ENCODE results near the gene MTR.

The MTR gene

DNA sequence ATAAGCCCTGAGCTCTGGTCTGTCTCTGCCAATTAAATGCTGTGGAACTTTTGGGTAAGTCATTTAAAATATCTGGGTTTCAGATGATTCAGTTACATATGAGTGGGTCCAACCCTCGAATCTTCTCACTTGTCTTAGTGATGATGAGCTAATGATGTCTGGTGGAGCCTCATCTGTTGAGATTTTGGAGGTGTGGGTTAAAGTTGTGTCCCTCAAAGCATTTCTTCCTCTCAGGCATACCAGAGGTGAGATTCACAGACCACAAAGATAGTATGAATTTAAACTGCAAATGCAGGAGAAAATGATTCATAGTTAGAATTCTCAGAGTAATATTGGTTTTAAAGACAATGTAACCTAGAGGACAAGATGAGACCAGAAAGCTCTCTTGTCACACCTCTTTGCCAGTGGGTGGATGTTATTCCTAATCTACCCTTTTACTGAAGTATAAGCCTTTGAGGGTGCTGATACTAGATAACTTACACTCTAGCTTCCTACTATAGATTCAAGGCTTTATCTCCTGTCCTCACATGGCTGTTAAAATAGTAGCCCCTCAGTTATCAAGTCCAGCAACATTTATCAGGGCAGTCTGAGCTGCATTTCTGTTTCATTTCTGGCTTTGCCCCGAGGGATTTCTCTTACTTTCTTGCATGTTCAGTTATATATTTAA, 118.4 kb downstream of the MTR start:
- no peak for DNase-seq

GRCh38 chr1:236914375-236914774, 119.3 kb downstream of the MTR start:
- no peak for DNase-seq

DNA sequence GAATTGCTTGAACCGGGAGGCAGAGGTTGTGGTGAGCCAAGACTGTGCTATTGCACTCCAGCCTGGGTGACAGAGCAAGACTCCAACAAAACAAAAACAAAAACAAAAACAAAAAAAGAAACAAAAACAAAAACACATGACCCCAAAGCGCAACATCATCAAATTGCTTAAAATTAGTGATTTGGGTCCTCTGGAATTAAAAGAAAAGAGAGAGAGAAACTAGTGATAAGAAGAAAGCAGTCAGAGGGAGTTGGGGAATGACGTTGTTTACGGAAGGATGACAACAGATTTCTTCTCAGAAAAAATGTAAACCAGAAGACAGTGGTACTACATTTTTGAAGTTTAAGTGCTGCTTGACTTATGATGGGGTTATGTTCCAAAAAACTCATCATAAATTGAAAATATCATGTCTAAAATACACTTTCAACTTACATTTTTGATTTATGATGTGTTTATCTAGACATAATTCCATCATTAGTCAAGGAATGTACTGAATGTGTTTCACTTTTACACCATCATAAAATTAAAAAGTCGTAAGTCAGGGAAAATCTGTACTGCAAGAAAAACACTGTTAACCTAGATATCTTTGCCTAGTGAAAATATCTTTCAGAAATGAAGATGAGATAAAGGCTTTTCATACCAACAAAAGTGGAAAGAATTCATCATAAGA, 121.2 kb downstream of the MTR start:
- DNase-seq, result no peak

DNA sequence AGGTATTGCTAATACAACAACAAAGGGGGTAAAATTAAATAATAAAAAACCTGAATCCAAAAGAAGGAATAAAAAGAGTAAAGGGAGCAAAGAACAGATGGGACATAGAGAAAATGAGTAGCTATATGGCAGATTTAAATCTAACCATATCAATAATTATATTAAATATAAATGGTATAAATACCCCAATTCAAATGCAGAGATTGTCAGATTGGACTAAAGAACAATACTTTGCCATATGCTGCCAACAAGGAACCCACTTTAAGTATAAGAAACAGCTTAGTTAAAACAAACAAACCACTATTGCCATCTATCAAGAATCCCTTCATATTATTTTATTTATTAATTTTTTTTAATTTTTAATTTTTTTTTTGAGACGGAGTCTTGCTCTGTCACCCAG, 122.4 kb downstream of the MTR start:
- no peak for DNase-seq

- DNase-seq, result no peak
These were observed 125.3 kb downstream of the MTR start for GRCh38 chr1:236920286-236920894.

- DNase-seq, result no peak
These were observed 126.5 kb downstream of the MTR start for GRCh38 chr1:236921610-236922009.

DNA sequence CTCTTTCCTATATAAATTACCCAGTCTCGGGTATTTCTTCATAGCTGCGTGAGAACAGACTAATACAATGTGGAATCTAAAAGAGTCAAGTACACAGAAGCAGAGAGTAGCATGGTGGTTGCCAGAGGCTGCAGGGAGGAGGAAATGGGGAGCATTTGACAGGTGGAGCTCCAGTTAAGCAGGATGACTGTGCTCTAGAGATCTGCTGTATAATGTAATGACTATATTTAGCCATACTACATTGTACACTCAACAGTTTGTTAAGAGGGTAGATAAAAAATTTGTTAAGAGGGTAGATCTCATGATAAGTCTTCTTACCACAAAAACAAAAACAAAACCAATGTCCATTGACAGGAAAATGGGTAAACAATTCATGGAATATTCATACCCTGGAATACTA, 127.1 kb downstream of the MTR start:
- DNase-seq, result no peak

- DNase-seq, result no peak
These were observed 130.3 kb downstream of the MTR start for GRCh38 chr1:236925386-236925785.

DNA sequence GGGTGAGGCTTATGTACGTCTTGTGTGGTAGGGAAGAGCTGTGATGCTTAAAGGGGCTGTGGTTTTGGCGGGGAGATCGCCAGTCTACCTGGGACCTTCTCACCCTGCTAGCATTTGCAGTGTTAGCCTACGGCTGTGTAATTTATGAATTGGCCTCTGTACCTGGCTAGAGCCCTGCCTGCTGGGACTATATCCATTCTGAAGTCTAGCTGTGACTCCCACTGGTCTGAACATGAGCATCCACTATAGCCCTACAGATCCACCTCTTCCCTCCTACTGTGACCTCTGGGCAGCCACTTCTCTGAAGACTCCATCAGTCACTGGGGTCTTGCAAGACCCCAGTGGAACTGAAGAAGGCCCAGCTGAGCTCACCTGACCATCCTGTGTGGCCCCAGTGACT, 135.4 kb downstream of the MTR start:
- DNase-seq, result no peak

DNA sequence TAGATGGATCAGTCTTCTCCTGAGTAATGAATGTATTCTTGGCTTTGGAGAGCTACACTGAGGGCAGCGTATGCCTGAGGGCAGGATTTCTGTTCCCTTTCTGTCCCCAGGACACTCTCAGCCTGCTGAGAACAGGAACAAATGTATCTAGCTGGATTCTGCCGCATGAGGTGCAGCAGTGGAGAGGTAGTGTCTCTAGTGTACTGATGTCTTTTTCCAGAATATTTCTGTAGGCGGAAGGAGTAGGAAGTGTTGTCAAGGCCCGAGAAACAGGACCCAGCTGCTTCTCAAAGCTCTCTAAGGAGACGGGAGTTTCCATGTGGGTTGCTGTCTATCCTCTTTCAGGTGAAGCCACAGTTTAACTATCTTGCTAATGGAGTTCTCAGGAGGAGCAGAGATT, 143.7 kb downstream of the MTR start:
- DNase-seq, result no peak

DNA sequence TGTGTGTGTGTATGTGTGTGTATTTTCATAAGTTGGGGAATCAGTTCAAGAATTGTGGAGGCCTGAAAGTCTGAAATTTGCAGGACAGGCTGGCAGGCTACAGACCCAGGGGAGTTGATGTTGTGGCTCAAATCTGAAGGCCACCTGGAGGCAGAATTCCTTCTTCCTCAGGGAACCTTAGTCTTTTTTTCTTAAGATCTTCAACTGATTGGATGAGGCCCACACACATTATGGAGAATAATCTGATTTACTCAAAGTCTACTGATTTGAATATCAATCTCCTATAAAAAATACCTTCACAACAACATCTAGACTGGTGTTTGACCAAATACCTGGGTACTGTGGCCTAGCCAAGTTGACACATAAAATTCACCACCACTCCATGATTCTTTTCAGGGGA, 147.3 kb downstream of the MTR start:
- no peak for DNase-seq

DNA sequence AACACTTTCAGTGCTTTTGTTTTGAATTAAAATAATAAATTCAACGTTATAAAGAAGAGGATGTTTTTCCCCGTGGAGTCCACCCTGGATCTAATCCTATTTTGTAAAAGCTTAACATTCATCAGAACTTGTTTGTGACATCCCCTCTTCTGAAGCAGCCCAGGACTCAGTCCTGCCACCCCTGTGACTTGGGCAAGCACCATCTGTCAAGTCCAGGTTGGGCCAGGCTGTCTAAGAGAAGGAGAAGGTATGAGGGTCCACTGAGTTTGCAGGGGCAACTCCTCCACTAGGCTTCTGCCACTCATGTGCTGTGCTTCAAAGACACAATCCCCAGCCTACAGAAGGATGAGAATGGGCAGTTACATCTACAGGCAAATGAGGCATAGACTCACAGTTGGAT, 149.5 kb downstream of the MTR start:
- DNase-seq, result no peak

DNA sequence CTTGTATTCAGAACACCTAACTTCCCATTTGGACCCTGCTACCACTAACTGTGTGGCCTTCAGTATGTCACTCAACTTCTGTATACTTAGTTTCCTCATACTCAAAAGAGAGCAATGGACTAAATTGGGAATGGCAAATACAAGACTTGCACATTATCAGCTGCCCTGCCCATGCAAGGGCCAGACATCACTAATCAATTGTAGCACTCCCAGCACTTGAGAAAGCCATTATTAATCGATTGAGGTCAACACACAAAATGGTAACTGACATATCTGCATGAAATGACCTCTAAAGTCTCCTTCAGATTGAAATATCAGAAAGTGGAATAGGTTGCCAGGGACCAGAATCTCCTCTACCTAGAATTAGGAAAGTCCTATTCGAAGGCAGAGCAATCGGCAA, 149.9 kb downstream of the MTR start:
- DNase-seq, result no peak

- DNase-seq, result no peak
These were observed 152.7 kb downstream of the MTR start for GRCh38 chr1:236947794-236948193.

DNA sequence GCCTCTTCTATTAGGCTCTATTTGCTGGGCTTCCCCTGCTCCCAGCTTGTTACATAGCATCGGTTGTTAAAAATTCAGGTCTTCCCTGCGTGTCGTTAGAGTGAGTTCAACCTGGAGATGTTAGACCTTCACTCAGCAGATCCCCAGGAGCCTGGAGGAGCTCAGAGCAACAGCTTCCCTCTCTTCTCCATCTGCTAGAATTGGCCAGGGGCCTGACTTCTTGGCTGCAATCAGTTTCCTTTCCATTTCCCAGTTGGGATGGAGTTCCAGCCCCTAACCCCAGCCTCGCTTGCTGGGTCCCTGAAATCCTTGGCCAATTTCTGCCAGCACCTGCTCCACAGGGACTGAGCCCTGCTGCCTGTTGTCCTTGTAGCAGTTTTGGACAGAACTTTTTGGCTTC, 153.3 kb downstream of the MTR start:
- DNase-seq, result no peak

GRCh38 chr1:236948996-236949395, 153.9 kb downstream of the MTR start:
- no peak for DNase-seq

- no peak for DNase-seq
These were observed 155.3 kb downstream of the MTR start for GRCh38 chr1:236950365-236950764.

- DNase-seq, result no peak
These were observed 156.6 kb downstream of the MTR start for GRCh38 chr1:236951672-236952071.

DNA sequence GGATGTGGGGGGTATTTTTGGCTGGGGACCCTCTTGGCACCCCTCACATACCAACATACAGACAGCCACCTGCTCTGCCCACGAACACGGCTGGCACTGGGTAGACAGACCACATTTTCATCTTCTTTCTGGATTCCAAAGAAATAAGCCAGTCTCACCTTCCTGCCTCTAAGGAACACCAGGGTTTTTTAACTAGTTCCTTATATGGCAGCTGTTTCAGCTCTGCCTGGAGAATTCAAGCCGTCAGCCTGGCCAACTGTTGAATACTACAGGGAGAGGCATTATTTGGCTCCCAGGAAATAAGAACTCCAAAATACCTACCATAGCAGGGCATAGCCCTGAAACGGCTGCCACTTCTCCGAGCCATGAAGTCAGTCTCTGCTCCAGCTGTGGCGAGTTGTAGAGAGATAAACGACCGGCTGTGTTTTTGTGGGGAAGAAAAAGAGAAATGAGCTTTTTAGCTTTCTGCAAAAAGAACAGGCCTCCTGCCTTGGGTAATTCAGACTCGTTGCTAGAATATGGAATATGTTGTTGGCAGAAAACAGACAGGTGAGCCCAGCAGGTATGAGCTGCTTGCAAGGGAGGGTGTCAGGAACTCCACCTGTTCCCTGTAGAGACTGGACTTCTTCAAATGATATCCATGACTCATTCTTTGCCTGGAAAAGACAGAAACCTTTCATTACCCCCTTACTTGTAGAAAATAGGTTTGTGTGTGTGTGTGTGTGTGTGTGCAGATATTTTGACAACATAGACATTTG, 157.3 kb downstream of the MTR start:
- no peak for DNase-seq

GRCh38 chr1:236953151-236953700, 158.1 kb downstream of the MTR start:
- no peak for DNase-seq
